HUES64 (cell line): ENCODE measurements around the gene GLUD1.
"Not testable (repeated sequence)": the region's sequence is repeated elsewhere in the genome, so short reads cannot be mapped to it uniquely, and the experiment has no call there.

Experiments used
- H3K27ac ChIP-seq: 2 replicates; pipeline ENCODE4 v1.7.0; 2013; ENCODE audit warnings: low read depth, low read length, inconsistent platforms
- H3K27me3 ChIP-seq: 2 replicates; pipeline ENCODE4 v1.6.1; 2013; ENCODE audit warnings: mild to moderate bottlenecking, low read length; ENCODE audit not compliant: insufficient read depth
- H3K36me3 ChIP-seq: 2 replicates; pipeline ENCODE4 v1.6.1; 2013; ENCODE audit warnings: mild to moderate bottlenecking, low read length; ENCODE audit not compliant: insufficient read depth
- H3K4me1 ChIP-seq: 2 replicates; pipeline ENCODE4 v1.6.1; 2013; ENCODE audit warnings: mild to moderate bottlenecking, low read length, moderate library complexity; ENCODE audit not compliant: insufficient read depth
- H3K4me3 ChIP-seq: 2 replicates; pipeline ENCODE4 v1.5.1; 2013; ENCODE audit warnings: mild to moderate bottlenecking, low read length, moderate library complexity
- H3K9ac ChIP-seq: 2 replicates; pipeline ENCODE4 v1.6.1; 2013; ENCODE audit warnings: mild to moderate bottlenecking, low read depth, low read length
- H3K9me3 ChIP-seq: 2 replicates; pipeline ENCODE4 v1.6.1; 2013; ENCODE audit warnings: low read depth, low read length; ENCODE audit not compliant: insufficient read depth
- WGBS: fragments of 150-250, 120-280 bp; methylation state at CpG from one replicate; pipeline ENCODE4 v1.1.7; 2013; ENCODE audit warnings: missing lambda C conversion rate; 5-methylcytosine and 5-hydroxymethylcytosine counted together

Gene GLUD1

GRCh38 chr10:87013528-87013927 is 81.1 kb downstream of the GLUD1 start:
- not testable (repeated sequence) for H3K36me3 ChIP-seq, H3K27me3 ChIP-seq, H3K9me3 ChIP-seq, H3K27ac ChIP-seq, H3K4me1 ChIP-seq, H3K4me3 ChIP-seq, H3K9ac ChIP-seq
- WGBS = no CpG with 5 or more reads among the region's 3 CpGs

GRCh38 chr10:87009134-87009696 is 85.4 kb downstream of the GLUD1 start:
- H3K27me3 ChIP-seq, H3K36me3 ChIP-seq, H3K4me1 ChIP-seq, H3K9ac ChIP-seq, H3K9me3 ChIP-seq, H3K27ac ChIP-seq, H3K4me3 ChIP-seq: not testable (repeated sequence)
- 95% methylated on average over 13 of the region's 18 CpGs for whole genome bisulfite sequencing

GRCh38 chr10:87008303-87008702 is 86.3 kb downstream of the GLUD1 start:
- H3K27ac ChIP-seq, H3K9me3 ChIP-seq, H3K36me3 ChIP-seq, H3K4me3 ChIP-seq, H3K4me1 ChIP-seq, H3K27me3 ChIP-seq, H3K9ac ChIP-seq: not testable (repeated sequence)
- WGBS = 95% methylated on average over 5 of the region's 7 CpGs

GRCh38 chr10:87007674-87008073 is 87.0 kb downstream of the GLUD1 start:
- H3K4me1 ChIP-seq, H3K9ac ChIP-seq, H3K27ac ChIP-seq, H3K4me3 ChIP-seq, H3K9me3 ChIP-seq, H3K36me3 ChIP-seq, H3K27me3 ChIP-seq: not testable (repeated sequence)
- WGBS = 75% methylated on average over 3 of the region's 6 CpGs

GRCh38 chr10:87007124-87007523 is 87.5 kb downstream of the GLUD1 start:
- WGBS = no CpG with 5 or more reads among the region's 1 CpG
- H3K27me3 ChIP-seq, H3K27ac ChIP-seq, H3K36me3 ChIP-seq, H3K9me3 ChIP-seq, H3K4me1 ChIP-seq, H3K9ac ChIP-seq, H3K4me3 ChIP-seq: not testable (repeated sequence)

- Histone ChIP-seq H3K27ac (no peak overlapping the region), H3K9me3 (no peaks in the 10 kb centered on the region), H3K27me3 (no peaks in the 10 kb centered on the region), H3K9ac (no peak overlapping the region), H3K4me3 (no peak overlapping the region), H3K4me1 (no peaks in the 10 kb centered on the region), H3K36me3 (no peaks in the 10 kb centered on the region)
- 79% methylated on average over 3 of the region's 3 CpGs for WGBS
Observed at GRCh38 chr10:87000491-87000890, 94.2 kb downstream of the GLUD1 start.
